Forelimb muscle (tissue), 1 donor: ENCODE data around the gene ULK4. TPM values are rescaled to one million over a fixed set of nuclear protein-coding genes. Genes with fewer than 3 reads are reported as not detected.
"Not testable (repeated sequence)": the region's sequence is repeated elsewhere in the genome, so short reads cannot be mapped to it uniquely, and the experiment has no call there.

Experiments
- DNase-seq: peaks from one replicate; pipeline ENCODE4 v3.0.0-alpha.2; 2013; ENCODE audit warnings: low read depth
- polyA plus RNA-seq: library from polyadenylated mRNA; unstranded; fragments of 120-200 nt; gene quantifications from one replicate; pipeline ENCODE4 v1.2.1, GENCODE V29; 2013; ENCODE audit not compliant: insufficient read length

Gene ULK4
- polyA plus RNA-seq, 1 donor: 2.4 TPM

DNA sequence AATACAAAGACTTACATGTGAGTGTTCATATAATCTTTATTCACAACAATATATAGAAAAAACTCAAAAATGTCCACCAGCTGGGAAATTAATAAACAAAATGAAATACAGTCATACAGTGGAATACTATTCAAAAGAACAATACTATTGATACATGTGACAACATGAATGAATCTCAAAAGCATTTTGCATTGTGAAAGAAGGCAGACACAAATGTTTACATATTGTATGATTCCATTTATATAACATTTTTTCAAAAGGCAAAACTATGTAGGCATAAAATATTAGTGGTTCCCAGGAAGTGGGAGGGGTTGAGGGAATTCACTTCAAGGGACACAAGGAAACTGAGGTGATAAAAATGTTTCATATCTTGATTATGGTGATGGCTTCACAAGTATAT is 459.4 kb downstream of the ULK4 start:
- DNase-seq: no peak

DNA sequence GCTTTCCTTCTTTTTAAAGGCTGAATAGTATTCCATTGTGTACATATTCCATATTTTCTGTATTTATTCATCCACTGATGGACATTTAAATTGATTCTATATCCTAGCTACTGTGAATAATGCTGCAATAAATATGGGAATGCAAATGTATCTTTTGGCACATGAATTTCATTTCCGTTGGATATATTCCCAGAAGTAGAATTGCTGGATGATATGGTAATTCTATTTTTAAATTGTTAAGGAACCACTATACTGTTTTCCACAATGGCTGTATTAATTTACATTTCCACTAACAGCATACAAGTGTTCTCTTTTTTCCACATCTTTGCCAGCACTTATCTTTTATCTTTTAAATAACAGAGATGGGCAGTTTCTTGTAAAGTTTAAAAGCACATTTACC is 459.9 kb downstream of the ULK4 start:
- DNase-seq: peak; percentile 11

DNA sequence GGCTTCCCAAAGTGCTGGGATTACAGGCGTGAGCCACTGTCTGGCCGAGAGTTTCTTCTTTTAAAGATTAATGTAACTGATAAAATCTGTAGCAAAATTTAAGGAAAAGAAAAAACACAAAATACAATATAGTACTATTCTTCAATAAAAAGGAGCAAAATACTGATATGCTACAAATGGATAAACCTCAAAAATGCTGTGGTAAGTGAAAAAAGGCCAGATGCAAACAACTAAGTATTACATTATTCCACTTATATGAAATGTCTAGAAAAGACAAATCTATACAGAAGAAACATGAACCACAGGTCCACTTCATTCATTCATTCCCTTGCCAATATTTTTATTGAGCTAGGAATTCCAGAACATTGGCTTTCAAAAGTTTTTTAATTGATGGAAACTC is 463.1 kb downstream of the ULK4 start:
- no peak for DNase-seq

DNA sequence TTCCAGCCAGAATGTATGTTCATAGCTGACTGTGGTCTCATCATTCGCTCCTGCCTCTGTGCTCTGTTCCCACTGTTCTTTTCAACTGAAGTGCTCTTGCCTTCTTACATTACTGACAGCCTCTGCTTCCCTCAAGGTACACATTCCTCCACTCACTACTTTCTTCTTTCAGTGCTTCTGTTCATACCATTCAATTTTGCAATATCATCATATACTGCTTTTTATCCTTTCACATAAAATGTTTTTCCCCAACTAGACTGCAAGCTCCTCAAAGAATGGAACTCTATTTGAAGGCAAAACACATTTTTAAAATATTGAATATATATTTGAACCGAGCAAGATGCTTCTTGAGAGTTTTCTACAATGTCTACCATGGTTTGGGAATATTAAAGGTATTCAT is 471.5 kb downstream of the ULK4 start:
- DNase-seq: no peak

DNA sequence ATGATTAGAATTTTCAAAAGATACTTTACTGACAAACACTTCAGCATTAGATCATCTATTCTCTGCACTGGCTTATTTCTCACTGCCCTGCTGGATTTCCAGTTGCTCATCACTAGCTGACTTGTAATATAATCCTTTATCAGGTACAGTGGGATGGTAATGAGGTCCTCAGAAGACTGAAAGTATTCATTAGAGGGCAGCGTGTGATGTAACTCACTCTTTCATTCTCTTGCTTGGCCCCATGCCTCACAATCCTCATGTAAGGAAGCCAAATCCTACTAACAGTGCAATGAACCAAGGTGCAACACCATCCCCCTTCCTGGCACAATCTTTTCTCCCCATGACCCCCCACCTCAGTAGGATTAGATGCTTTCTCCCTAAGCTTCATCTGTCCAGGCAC is 472.7 kb downstream of the ULK4 start:
- no peak for DNase-seq

DNA sequence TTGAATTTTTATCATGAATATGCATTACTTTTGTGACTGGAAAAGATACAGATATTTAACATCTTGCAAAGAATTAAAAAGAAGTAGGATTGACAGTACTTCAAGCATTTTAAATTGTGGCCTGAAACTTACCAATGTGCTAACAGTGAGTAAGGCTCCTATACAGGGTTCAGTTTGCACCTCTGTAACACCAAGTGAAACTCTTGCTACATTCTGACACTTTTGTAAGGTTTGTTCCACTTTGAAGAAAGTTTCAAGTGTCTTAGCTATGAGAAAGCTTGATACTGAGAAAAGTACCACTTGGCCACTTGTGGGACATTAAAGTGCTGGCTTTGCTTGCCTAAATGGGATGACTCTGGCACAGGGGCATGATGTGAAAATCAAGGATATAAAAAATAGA is 473.4 kb downstream of the ULK4 start:
- no peak for DNase-seq

DNA sequence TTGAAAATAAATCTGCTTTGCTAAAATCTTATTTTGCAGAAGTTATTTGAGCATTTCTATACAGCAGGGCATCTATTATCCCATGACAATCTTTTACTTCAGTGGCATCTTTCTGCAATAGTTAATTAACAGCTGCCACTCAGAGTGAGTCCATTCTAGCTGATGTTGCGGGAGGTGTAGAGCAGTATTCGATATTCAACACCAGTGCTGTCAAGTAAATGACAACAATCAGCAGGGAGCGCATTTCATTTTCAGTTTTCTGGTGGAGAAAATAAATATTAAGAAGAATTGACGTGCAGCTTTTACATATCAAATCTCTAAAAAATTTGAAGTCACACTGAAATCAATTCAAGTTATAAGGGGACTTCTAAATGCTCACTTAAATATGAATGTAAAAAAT is 476.4 kb downstream of the ULK4 start:
- DNase-seq: no peak

DNA sequence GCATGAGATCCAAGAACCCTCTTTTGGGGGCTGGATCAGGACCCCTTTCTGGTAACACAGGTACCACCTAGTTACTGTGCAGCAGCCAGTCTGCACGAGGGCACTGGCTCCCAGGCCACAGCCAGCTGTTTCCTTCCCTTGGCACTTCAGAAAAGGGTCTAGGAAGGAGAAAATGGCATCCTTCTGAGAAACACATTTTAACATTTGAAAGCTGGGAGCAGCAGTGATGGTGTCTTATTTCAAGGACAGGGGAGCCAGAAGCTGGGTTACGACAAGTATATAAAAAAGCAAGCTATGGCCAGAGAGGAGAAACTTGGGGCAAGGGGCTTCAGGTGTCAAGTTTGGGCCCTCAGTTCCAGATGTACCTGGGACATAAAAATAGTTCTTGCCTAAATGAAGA is 479.8 kb downstream of the ULK4 start:
- DNase-seq: no peak

DNA sequence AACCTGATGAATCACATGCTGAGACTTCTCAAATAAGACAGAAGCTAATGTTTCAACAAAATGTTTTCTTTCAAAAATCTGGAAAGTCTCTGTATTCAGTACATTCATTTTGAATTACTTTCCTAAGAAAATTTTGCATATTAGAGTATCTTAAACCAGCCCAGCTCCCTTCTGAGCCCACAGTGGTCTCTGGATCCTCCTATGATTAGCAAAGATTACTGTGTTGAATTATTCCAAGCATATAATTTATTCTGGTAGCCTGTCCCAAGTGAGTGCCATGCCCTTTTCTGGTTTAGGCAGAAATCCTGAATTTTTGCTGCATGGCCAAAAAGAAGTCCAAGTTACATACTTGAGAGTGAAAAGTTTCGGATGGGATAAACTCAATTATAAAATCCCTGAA is 483.6 kb downstream of the ULK4 start:
- no peak for DNase-seq

DNA sequence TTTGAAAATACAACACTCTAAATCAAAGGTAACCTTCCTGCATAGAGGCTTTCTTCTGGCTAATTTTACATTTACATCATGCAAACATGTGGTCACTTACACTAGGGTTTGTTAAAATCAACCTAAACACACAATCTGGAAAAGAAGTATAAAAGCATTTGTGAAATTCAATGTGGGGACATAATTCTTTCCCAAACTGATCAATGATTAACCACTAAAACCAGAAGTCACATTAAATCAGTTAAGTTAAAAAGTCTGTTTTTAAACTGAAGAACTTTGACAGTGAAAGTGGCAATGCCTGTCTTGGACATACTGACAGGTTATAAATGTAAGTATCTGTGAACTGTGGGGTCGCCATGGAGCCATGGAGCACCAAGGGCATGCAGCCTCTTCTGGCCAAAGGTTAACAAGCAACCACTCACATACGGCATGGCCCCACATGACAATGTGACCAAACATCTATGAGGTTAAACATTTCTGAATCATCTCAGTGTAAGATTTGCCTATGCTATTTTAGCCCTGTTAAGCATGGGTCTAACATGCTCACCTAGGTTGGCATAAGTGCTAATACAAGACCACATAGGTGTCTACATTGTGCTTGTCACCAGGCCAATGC is 484.4 kb downstream of the ULK4 start:
- DNase-seq: no peak

DNA sequence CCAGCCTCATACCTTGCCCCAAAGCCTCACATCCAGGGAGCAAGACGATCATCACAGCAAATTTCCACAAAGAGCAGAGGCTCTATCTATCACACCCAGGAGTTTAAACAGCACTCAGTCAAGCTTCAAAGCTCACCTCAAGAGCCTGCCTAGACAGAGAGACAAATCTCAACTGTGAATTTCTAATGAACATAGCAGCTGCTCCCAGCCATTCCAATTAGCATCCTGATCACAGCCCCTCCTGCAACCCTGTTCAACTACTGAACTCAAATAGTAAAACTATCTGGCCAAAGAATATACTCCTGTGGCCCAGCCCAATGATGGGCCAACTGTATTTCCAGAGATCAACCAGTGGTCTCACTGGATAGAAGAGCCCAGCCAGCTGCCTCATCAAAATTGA is 492.8 kb downstream of the ULK4 start:
- no peak for DNase-seq

DNA sequence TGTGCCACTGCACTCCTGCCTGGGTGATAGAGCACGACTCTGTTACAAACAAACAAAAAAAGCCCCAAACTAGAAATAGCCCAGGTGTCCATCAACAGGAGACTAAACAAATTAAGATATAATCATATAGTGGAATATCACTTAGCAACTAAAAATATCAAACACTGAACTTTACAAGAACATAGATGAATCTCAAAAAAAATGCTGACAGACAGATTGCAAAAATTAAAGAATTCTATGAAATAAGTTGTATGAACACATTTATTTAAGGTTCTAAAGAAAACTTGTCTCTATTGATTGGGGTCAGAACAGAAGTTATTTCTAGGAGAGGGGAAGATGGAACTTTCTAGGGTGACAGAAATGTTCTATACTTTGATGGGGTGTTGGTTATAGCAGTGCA is 494.4 kb downstream of the ULK4 start:
- no peak for DNase-seq

DNA sequence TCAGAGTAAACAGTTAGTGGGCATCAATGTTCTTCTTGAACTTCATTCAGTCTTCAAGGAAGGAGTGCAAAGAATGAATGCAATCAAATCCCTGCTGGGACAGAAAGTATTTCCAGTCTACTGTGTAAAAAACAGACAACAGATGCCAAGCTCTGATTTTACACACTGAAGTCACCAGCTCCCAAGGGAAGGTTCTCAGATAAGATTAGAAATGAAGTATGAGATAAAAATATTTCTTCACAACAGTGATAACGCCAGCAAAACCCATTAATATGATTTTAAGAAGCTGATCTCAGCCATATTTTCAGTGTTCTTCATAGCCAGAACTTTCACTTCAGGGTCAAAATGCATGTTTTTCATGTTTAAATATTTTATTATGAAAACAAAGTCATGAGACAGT is 497.0 kb downstream of the ULK4 start:
- DNase-seq: no peak

DNA sequence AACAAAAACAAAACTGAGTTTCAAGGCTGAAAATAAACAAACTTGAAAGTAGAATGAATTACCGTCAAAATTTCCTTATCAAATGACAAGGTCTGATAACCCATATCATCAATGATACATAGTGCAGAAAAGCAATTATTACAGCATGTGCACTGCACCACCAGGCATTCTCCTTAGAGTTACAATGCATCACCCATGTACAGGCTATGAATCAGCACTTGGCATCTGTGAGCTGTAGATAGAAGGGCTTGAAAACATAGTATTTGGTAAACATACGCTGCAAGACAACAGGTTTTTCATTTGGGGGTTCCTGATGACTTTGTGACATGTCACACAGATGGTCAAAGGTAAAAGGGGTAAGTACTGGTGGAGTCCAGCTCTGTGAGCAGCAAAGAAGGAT is 497.5 kb downstream of the ULK4 start:
- DNase-seq: no peak

DNA sequence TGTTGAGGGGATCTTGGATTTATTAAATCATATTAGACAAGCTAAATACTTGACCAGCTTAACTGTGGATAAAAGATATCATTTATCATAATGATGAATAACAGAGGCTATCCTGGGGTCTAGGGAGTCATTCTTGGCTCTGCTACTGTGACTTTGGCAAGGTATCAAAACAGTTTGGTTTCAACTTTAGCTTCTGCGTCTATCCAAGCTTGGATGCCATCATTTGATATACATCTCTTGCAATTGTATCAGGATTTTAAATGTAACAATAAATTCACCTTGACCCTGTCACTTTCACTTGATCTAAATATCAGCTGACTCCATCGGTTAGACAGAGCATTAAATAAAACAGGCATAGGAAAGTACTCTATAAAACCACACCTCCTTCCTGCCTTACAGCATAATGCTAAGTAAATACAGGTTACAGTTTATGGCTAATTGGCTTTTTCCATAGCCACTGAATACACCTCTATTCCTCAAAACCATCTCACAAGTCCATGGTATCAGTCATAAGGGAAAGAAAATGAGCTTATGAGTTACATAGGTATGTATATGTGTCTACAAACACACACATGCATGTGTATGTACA is 499.7 kb downstream of the ULK4 start:
- no peak for DNase-seq

DNA sequence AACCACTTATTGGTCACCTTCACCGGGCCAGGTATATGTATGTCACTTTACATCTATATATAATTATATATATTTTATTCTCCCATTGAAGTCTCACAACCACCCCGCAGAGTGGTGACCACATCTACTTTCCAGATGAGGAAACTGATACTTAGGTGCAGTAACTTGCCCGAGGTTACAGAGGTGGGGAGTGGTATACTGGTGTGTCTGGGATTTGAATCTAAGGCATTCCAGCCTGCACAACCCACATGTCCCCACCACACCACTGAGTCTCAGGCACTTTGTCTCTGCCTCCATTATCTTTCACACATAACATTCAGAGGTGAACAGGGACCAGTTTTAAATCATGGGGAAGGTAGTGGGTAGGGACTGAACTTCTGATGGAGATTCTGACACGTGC is 501.2 kb downstream of the ULK4 start:
- DNase-seq: no peak

DNA sequence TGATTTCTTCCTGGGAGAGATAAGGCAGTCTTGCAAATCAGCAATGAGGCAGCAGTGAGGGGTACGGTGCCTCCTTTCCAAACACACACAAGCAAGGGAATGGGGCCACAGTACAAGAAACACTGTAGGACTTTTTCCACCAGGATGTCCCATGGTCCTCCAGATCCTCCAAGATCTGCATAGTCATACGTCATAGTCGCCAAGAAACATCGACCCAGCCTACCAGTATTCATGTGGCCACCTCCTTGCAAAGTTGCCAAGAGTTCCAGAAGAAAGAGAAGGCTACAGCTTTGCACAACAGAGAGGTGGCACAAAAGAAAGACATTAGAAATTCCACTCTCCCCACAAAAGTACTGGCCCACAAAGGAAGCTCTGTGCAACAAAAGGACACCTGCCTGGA is 504.7 kb downstream of the ULK4 start:
- DNase-seq: no peak

DNA sequence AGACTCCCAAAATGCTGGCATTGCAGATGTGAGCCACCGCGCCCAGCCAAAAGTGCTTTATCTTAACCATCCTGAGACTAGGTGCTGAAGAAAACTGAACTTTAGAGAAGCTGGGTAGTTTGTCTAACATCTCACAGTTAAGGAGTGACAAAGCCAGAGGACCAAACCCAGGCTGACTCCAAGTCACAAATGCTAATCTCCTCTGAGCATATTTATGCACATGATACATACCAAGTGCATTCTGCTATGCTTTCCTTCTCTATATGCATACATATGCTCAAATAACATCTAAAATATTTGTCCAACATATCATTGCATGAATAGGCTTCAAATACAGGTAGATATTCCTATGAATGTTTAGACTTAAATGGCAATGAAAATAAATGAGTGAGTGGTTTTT is 505.7 kb downstream of the ULK4 start:
- DNase-seq: no peak

DNA sequence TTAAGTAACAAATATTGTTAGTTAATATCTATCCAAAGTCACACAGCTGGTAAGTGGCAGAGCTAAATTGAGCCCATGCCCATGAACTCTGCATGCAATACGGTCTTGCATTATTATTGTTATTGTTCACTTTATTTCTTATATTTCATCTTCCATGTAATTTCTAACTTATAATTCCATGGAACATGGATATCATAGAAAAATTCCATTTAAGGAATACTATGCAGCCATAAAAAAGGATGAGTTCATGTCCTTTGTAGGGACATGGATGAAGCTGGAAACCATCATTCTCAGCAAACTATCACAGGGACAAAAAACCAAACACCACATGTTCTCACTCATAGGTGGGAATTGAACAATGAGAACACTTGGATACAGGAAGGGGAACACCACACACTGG is 508.3 kb downstream of the ULK4 start:
- DNase-seq: not testable (repeated sequence)

DNA sequence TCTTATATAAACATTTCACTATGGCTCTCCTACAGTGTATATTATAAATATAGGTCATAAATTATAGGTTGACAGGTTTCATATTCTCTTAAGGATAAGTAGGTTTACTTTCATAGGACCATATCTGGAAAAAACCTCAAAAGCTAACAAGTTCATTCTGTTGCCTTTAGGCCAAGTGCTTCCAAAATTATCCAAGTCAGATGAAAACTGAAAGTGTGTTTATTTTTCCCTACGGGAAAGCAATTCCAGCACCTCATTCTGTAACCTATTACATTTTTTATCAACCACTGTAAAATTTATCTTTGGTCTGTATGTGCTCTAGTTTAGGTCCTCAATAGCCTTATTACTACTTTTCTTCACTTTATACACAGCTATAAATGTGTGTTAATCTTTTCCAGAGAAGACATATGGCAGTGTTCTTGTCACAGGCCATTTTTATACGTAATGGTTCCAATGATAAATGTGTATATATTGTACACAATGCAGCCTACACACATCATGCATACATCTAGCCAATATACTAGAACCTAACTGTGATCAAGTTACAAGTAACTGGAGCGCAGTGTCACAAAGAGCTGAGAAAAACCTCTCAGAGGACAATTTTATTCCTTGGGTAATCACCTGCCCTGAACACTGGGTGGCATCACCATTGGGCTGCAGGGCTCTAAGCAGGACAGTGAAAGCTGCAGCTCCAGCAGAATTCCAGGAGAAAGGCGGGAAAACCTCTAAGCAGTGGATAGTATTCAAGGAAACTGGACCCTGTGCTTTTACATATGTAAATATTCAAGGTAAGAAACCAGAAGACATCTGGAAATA is 511.3 kb downstream of the ULK4 start:
- no peak for DNase-seq

DNA sequence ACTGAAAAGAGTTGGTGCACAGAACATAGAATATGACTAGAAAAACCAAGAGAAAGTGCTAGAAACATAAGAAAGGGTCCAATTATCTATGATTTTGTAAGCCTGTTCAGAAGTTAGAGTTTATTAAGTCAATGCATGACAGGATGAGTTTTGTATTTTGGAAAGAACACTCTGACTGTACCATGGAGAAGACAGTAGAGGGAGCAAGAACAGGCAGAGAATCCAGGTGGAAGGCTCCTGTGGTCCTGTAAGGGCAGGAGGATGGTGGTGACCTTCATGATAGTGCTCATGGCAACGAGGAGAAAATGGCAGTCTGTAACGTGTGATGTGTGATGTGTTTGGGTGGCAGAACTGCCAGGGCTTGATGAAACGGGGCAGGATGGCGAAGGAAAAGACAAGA is 513.5 kb downstream of the ULK4 start:
- no peak for DNase-seq

DNA sequence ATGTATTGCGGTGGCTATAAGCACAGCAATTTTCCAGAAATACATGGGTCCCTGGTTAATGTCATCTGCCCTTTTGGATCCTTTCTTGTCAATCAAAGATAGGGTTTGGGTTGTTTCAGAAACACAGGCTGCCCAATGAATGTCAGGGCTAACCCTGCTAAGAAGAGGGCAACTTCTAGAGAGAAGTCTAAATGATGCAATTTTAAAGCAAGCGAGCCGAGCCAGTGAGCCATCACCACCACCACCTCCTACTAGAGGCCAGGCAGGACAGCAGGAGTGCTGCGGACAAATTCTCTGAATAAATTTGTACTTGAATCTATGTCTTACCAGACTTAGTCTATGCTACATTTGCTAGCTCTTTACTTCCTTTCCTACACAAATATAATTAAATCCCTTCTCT is 514.2 kb downstream of the ULK4 start:
- DNase-seq: no peak

DNA sequence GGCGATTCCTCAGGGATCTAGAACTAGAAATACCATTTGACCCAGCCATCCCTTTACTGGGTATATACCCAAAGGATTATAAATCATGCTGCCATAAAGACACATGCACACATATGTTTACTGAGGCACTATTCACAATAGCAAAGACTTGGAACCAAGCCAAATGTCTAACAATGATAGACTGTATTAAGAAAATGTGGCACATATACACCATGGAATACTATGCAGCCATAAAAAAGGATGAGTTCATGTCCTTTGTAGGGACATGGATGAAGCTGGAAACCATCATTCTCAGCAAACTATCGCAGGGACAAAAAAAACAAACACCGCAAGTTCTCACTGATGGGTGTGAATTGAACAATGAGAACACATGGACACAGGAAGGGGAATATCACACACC is 515.6 kb downstream of the ULK4 start:
- DNase-seq: not testable (repeated sequence)
